GM19099 (cell line): Measurements from ENCODE around the gene CRLF3.

Experiments used
- POLR2A ChIP-seq: IDR thresholded peaks from 3 replicates; pipeline ENCODE4 v1.6.1; 2011; ENCODE audit warnings: low read depth; ENCODE audit not compliant: insufficient read length; ENCODE audit errors: extremely low read depth

CRLF3 gene, protein sequence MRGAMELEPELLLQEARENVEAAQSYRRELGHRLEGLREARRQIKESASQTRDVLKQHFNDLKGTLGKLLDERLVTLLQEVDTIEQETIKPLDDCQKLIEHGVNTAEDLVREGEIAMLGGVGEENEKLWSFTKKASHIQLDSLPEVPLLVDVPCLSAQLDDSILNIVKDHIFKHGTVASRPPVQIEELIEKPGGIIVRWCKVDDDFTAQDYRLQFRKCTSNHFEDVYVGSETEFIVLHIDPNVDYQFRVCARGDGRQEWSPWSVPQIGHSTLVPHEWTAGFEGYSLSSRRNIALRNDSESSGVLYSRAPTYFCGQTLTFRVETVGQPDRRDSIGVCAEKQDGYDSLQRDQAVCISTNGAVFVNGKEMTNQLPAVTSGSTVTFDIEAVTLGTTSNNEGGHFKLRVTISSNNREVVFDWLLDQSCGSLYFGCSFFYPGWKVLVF

DNA sequence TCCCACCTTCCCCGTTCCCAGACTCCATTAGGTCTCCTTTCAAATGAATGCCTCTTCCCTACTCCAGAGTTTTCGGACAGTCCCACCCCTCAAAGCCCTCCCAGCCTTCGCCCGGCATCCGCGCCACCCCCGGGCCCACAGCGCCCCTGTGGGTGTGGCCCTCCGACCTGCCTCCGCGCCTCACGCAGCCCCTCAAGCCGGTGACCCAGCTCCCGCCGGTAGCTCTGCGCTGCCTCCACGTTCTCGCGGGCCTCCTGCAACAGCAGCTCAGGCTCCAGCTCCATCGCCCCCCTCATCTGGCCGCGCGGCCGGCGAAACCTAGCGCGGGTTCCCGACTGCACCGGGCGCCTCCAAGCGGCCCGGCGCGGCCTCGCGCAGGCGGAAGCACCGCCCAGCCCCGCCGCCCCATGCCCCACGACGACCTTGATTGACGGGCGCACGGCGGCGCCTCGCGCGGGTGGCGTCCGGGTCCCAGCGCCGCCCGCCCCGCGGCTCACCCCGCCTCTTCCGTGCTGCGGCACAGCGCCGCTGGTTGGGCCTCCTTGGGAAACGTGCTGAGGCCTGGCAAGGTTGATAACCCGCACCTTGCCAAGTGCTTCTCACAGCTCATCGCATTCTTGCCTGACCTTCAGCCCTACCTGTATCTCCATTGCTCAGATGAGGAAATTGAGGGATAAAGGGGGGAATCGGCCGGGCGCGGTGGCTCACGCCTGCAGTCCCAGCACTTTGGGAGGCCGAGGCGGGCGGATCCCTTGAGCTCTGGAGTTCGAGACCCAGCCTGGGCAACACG is at the start of gene CRLF3:
CRLF3 (minus strand) TSS at position 337 of the 790 bp plus-strand sequence; CDS start at position 296, 41 bp downstream.
- peak; percentile 89 for TF ChIP-seq POLR2A

DNA sequence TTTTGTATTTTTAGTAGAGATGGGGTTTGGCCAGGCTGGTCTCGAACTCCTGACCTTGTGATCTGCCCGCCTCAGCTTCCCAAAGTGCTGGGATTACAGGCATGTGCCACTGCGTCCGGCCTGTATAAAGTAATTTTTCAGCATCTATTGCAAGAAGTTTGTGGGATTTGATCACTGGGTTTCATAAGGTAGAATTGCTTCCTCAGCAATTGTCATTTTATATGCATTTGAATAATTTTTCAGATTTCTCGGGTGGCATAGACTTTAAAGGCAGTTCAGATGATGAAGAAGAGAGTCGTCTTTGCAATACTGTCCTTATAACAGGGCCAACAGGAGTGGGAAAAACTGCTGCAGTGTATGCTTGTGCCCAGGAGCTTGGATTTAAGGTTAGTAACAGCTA is 44.5 kb upstream of the CRLF3 start:
- no peak for TF ChIP-seq POLR2A

DNA sequence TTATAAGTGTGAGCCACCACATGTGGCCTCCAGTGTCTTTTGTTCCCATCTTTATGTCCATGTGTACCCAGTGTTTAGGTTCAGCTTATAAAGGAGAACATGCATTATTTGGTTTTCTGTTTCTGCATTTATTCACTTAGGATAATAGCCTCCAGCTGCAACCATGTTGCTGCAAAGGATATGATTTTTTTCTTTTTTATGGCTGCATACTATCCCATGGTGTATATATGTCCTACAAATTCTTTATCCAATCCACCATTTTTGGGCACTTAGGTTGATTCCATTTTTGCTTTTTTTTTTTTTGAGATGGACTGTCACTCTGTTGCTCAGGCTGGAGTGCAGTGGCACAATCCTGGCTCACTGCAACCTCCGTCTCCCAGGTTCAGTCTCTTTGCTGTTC is 40.1 kb upstream of the CRLF3 start:
- TF ChIP-seq POLR2A = no peak

DNA sequence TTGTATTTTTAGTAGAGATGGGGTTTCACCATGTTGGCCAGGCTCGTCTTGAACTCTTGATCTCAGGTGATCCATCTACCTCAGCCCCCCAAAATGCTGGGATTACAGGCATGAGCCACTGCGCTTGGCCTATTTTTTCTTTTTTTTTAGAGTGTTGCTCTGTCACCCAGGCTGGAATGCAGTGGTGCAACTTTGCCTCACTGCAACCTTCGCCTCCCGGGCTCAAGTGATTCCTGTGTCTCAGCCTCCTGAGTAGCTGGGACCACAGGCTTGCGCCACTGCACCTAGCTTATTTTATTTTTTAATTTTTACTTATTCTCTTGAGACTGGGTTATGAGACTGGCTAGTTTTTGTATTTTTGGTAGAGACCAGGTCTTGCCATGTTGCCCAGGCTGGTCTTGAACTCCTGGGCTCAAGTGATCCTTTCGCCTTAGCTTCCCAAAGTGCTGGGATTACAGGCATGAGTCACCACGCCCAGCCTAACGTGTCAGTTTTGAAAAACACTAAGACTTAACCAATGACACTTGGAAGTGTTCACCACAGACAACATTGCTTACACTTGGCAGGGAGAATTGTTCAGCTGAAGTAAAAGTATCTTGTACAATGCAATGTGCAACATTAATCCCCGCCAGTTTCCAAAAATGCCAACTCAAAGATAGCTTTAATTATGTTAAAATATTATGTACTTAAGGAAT is 34.2 kb upstream of the CRLF3 start:
- TF ChIP-seq POLR2A = no peak

DNA sequence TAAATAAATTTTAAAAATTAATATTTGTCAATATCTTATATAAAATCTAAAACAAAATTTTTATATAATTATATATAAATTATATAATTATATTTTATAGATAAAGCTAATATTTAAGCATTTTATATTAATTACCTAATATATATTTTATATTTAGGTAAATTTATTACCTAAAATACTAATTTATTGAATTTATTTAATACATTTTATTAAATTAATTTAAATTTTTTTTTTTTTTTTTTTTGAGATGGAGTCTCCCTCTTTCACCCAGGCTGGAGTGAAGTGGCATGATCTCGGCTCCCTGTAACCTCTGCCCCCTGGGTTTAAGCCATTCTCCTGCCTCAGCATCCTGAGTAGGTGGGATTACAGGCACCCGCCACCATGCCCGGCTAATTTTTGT is 29.7 kb upstream of the CRLF3 start:
- TF ChIP-seq POLR2A = no peak

DNA sequence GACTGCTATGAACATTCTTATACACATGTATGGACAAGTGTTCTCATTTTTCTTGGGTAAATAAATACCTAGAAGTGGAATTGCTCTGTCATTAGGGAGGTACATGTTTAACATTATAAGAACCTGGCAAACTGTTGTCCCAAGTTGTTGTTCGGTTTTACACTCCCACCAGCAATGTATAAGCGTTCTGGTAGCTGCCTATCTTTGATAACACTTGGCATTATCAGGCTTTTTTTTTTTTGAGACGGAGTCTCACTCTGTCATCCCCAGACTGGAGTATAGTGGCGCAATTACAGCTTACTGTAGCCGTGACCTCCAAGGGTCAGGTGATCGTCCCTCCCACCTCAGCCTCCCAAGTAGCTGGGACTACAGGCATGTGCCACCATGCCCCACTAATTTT is 23.5 kb upstream of the CRLF3 start:
- TF ChIP-seq POLR2A = no peak

DNA sequence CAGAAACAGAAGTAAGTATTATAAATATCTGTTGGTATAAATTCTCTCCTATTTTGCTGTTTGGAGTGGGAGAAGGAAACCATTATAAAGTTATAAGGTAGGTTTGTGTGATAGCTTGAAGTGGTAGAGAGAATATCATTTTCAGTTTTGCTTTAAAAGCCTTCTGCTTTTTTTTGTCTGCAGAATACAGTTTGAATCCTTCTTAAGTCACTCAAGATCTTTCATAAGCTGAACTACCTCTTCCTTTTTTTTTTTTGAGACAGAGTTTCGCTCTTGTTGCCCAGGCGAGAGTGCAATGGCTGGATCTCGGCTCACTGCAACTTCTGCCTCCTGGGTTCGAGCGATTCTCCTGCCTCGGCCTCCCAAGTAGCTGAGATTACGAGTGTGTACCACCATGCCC is 16.3 kb upstream of the CRLF3 start:
- no peak for TF ChIP-seq POLR2A

DNA sequence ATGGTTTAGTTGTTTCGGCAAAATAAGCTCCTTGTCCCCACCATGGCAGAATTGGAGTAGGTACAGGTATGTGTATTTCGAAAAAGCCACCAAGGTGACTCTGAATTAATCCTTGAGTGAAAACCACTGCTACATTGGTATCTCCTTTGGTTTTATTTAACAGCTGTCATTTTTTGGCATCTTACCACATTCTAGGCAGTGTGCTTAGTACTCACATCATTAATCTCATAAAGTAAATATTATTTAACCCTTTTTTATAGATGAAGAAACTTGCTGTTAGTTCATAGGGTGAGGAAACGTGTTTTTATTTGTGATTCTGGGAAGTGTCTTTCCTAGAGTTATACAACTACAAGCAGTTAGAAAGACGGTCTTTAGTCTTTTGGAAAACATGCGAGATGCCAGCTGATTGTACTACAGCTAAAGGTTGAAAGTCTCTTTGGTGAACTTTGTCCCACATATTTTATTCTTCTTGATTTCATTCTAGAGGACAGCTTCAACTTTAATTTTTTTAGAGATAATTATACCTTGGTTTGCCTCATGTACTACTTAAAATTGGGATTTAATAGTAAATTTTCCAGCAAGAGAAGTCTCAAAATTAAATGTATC is 13.8 kb upstream of the CRLF3 start:
- no peak for TF ChIP-seq POLR2A

DNA sequence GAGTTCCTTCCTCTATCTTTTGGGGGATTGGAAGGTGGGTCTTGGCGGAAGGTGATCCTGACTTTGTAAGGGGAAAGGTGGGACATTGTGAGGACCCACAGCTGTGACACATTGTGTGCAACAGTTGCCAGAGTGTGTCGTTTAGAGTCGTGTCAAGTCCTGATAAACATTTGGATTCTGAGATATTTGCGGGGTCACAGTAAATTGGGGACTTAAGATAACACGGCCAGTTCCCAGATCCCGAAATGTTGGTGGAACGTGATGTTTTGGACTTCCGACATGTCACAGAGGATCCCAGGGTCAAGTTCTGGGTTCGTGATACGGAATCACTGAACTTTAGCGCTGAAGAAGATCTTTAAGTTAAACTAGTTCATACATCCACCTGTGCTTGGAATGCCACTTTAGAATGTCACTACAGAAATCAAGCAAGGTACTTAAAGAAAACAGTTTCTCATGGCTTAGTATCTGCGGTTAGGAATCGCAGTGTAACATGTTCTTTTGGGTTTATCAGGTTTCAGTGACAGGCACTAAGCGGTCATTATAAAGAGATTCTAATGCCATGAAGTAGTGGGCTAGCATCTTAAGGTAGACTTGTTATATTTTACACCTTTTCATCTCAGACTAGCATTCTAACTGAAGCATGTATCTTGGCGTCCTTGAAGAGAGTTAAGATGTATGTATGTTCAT is 8.1 kb upstream of the CRLF3 start:
- no peak for TF ChIP-seq POLR2A

DNA sequence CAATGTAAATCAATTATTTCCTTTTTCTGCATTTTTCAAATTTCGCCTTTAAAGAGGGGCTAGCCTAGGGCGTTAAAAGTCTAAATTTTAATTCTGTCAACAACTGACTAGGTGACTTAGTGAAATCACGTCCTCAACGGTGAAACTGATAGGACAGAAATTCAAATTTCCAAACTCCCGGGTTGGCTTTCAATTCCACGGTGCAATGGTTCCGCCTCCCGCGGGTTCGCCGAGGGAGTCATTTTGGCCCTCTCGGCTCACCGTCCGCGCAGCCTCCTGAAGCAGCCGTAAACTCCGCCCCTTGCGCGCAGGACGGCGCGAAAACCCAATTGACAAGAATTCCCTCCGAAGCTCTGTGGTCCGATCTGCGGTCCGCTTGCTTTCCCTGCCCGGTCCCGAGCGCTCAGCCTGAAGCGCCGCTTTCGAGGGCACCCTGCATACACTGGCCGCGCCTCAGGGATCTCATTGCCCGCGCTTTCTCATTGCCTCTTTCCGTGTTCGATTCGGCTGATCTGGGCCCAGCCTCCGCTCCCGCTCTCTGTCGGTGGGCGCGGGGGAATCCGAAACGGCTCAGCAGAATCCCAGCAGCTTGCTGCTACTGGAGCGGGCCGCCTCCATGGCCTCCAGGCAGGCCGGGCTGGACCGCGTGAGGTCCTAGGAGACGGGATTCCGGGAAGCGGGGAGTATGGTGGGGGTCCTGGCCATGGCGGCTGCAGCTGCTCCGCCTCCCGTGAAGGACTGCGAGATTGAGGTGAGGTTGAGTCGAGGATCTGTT is 7.4 kb upstream of the CRLF3 start, which contains the start of gene ATAD5:
ATAD5 (plus strand) TSS at position 304 of the 775 bp plus-strand sequence; CDS start at position 686, 382 bp downstream.
- TF ChIP-seq POLR2A = peak; percentile 80

DNA sequence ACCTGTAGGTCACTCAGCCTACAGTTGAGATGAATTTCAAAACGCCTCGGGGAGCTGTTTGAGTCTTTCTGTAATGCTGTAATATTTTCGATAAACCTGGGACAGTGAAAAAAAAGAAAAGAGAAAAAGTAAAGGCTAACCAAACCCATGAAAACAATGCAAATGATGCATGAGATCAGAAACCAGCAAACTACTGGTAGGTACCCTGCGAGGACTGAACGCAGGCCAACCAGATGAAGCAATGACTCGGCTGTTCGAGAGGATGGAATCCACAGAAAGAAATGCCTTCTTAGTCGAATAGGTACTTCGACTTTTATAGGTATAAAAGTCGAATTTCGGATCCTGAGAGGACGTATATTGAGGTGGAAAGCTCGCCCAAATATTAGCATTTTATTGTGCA is 6.8 kb upstream of the CRLF3 start:
- no peak for TF ChIP-seq POLR2A

DNA sequence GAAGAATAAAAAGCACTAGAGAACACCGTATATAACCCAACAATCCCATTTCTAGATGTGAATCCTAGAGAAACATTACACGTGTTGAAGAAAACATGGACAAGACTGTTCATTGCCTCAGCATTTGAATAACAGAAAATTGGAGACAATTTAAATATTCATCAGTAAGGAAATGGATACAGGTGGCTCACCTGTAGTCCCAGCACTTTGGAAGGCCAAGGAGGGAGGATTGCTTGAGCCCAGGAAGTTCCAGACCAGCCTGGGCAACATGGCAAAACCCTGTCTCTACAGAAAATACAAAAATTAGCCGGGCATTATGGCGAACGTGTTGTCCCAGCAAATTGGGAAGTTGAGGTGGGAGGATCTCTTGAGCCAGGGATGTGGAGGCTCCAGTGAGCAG is 4.5 kb upstream of the CRLF3 start:
- no peak for TF ChIP-seq POLR2A

DNA sequence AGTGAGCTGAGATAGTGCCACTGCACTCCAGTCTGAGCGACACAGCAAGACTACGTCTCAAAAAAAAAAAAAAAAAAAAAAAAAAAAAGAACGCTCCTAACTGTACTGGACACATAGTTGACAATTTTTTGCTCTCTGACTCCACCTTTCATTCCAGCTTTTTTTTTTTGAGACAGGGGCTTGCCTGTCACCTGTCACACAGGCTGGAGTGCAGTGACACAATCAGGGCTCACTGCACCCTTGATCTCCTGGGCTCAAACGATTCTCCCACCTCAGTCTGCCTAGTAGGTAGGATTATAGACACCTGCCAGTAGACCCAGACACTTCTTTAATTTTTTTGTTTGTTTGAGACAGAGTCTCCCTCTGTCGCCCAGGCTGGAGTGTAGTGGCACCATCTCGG is 2.6 kb upstream of the CRLF3 start:
- TF ChIP-seq POLR2A = no peak

DNA sequence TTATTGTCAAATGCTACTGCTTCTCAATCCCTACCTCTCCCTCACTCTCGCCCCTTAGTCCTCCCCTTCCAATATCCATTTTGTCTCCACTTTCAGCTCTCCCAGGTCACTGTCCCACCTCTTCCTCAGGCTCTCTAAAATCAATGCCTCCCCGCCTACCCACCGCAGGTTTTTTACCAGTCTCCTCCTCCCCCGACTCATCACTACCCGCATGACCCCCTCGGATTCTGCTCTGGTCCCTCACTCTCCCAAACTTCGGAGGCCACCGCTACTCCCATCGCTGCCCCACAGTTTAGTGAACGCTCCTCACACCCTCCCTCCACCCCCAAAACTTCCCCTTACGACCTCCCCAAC is 513 bp downstream of the CRLF3 start:
- no peak for TF ChIP-seq POLR2A
